ENCODE data around the gene IGF2BP3. TPM values are rescaled to one million over a fixed set of nuclear protein-coding genes. Genes with fewer than 3 reads are reported as not detected.

IGF2BP3 gene
- total RNA-seq, 1 donor from 2014 or later: not detected

DNA sequence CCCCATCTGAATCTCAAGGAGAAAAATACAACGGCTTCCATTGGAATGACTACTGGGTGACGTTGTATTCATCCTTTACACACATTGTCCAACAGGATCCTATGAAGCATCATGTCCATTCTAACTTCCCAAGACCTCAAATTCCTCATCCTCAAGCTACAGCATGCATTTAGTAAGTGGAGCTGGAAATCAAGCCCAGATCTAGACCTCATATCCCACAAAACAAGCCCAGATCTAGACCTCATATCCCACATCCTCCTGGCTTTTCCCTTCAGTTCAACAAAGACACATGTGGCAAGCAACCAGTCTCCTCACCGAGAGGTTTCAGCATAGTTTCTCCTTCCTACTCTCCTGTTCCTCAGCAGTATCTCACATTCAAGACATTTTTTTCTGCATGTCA lies 12.2 kb downstream of the IGF2BP3 start:
- no peak overlapping the region for H3K27ac ChIP-seq
- no peaks in the 10 kb centered on the region for H3K9me3 ChIP-seq
- no peak overlapping the region for H3K4me3 ChIP-seq
- DNase-seq (ENCODE audit: low spot score in 2 of 2): no peak
- H3K27me3 ChIP-seq: no peaks in the 10 kb centered on the region
- intact Hi-C loops (cut with DNase I): no loop called here
- no peaks in the 10 kb centered on the region for H3K36me3 ChIP-seq
- TF ChIP-seq, protein P1, sequence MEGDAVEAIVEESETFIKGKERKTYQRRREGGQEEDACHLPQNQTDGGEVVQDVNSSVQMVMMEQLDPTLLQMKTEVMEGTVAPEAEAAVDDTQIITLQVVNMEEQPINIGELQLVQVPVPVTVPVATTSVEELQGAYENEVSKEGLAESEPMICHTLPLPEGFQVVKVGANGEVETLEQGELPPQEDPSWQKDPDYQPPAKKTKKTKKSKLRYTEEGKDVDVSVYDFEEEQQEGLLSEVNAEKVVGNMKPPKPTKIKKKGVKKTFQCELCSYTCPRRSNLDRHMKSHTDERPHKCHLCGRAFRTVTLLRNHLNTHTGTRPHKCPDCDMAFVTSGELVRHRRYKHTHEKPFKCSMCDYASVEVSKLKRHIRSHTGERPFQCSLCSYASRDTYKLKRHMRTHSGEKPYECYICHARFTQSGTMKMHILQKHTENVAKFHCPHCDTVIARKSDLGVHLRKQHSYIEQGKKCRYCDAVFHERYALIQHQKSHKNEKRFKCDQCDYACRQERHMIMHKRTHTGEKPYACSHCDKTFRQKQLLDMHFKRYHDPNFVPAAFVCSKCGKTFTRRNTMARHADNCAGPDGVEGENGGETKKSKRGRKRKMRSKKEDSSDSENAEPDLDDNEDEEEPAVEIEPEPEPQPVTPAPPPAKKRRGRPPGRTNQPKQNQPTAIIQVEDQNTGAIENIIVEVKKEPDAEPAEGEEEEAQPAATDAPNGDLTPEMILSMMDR (IDR thresholded peaks at IDR 0.05): no peak
- H3K4me1 ChIP-seq: no peaks in the 10 kb centered on the region

- DNase-seq (ENCODE audit: low spot score in 2 of 2): no peak
- Histone ChIP-seq H3K4me1 (no peaks in the 10 kb centered on the region), H3K27me3 (no peaks in the 10 kb centered on the region), H3K36me3 (no peaks in the 10 kb centered on the region), H3K27ac (no peak overlapping the region), H3K4me3 (no peak overlapping the region), H3K9me3 (no peaks in the 10 kb centered on the region)
- intact Hi-C loops (cut with DNase I): no loop called here
- TF ChIP-seq, protein P1 (IDR thresholded peaks at IDR 0.05): no peak
These were observed 14.2 kb downstream of the IGF2BP3 start for GRCh38 chr7:23456093-23456492.

DNA sequence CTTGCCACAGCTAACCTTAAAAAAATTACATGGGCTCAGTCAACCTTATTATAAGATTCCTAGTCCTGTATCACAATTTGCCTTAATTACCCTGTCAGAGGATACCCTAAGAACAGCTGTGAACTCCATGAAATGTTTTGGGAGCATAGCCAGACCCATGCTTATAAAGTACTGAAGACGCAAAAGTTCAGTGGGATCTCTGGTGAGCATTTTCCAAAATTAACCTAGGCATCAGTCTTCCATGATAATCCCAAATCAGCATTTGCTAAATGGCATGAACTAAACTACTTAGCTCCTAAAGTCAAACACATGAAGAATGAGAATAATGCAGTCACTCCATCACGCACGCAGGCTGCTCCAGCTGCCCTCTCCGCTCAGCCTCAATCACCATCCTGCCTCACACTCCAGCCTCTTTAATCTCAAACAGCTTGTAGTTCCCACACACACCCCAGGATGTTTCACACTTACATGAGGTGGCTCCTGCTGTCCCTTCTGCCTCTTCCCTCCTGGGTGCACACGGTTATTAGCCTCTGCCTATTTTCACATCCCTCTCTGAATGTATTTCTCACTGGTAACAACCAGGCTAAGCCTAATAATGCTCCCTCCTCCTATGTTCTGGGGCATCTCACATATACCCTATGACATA lies 15.3 kb downstream of the IGF2BP3 start:
- no peak for DNase-seq (ENCODE audit: low spot score in 2 of 2)
- TF ChIP-seq, protein P1 (IDR thresholded peaks at IDR 0.05): no peak
- Histone ChIP-seq H3K9me3 (no peaks in the 10 kb centered on the region), H3K27me3 (no peaks in the 10 kb centered on the region), H3K4me1 (no peaks in the 10 kb centered on the region), H3K36me3 (no peaks in the 10 kb centered on the region), H3K4me3 (no peak overlapping the region), H3K27ac (no peak overlapping the region)
- intact Hi-C loops (cut with DNase I): no loop called here

DNA sequence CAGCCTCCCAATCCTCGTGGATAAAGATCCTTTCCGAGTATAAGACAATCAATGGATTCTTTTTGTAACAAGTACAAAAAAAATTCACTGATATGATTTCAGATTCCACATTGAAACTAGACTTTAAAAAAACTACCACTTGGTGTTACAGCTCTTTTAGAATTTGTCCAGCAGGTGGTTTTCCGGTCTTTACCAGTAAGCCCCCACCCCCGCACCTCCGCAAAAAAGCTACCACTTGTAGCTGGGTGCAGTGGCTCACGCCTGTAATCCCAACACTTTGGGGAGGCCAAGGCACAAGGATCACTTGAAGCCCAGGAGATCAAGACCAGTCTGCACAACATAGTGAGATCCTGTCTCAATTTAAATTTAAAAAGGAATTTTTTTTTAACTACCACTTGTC lies 19.8 kb downstream of the IGF2BP3 start:
- H3K27me3 ChIP-seq: no peaks in the 10 kb centered on the region
- intact Hi-C loops (cut with DNase I): no loop called here
- TF ChIP-seq, protein P1 (IDR thresholded peaks at IDR 0.05): no peak
- no peak overlapping the region for H3K4me3 ChIP-seq
- no peak overlapping the region for H3K27ac ChIP-seq
- DNase-seq (ENCODE audit: low spot score in 2 of 2): no peak
- H3K36me3 ChIP-seq: no peaks in the 10 kb centered on the region
- no peaks in the 10 kb centered on the region for H3K9me3 ChIP-seq
- no peaks in the 10 kb centered on the region for H3K4me1 ChIP-seq

DNA sequence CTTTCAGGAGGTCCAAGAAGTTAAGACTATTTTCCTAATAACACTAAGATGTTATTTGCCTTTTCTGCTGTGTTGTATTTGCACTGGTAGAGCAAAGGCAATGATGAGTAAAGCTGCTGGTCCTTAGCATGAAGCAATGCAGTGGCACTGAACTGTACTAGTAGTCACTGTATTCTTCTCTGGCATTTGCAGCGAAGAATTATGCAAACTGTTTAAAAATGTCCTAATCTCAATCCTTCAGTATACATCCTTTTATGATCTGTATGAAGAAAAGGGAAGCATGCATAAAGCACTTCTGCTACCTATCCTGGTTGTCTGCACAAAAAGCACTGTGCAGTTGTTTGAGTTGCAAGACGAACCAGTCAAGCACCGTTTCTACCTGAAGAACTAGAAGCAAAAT lies 20.4 kb downstream of the IGF2BP3 start:
- H3K9me3 ChIP-seq: no peaks in the 10 kb centered on the region
- H3K27ac ChIP-seq: no peak overlapping the region
- H3K4me3 ChIP-seq: no peak overlapping the region
- no peaks in the 10 kb centered on the region for H3K27me3 ChIP-seq
- intact Hi-C loops (cut with DNase I): no loop called here
- H3K4me1 ChIP-seq: no peaks in the 10 kb centered on the region
- DNase-seq (ENCODE audit: low spot score in 2 of 2): no peak
- TF ChIP-seq, protein P1 (IDR thresholded peaks at IDR 0.05): no peak
- no peaks in the 10 kb centered on the region for H3K36me3 ChIP-seq

DNA sequence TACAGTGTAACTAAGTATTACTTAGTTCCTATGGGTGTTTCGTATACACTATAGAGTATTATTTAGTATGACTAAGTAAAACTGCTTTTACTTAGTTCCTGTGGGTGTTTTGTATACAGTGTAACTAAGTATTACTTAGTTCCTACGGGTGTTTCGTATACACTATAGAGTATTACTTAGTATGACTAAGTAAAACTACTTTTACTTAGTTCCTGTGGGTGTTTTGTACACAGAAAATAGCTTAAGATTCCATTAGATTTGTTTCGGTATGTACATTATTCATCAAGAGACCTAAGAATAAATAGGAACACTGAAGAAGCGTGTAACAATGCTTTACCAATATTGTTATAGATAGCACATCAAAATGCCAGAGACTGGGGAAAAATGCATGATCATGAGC lies 25.0 kb downstream of the IGF2BP3 start:
- H3K27me3 ChIP-seq: no peaks in the 10 kb centered on the region
- intact Hi-C loops (cut with DNase I): no loop called here
- no peak overlapping the region for H3K27ac ChIP-seq
- TF ChIP-seq, protein P1 (IDR thresholded peaks at IDR 0.05): no peak
- H3K4me3 ChIP-seq: no peak overlapping the region
- H3K9me3 ChIP-seq: no peaks in the 10 kb centered on the region
- no peak for DNase-seq (ENCODE audit: low spot score in 2 of 2)
- no peaks in the 10 kb centered on the region for H3K36me3 ChIP-seq
- H3K4me1 ChIP-seq: no peaks in the 10 kb centered on the region

All from ascending aorta (tissue), 2 donors.